Thyroid gland (tissue), 4 donors: Measurements from ENCODE around the gene CCR9.

ENCODE experiments used
- POLR2A ChIP-seq, 2 donors: fragments of 450-650 bp; IDR thresholded peaks; one replicate each; pipeline ENCODE4 v1.6.1; 2017; ENCODE audit warnings: antibody characterized with exemption in 2 of 2, mild to moderate bottlenecking in 2 of 2, moderate library complexity in 1 of 2
- TF ChIP-seq, protein P1 (sequence below), 6 experiments: fragments of 200-600 bp in 3 of 6; fragments of 450-650 bp in 3 of 6; sonication (generic) in 3 of 6; IDR thresholded peaks; one replicate each; pipeline ENCODE4 v1.5.1; 2016 to 2019; ENCODE audit warnings: antibody characterized with exemption in 6 of 6, mild to moderate bottlenecking in 2 of 6, inconsistent platforms in 1 of 6, moderate library complexity in 1 of 6

DNA sequence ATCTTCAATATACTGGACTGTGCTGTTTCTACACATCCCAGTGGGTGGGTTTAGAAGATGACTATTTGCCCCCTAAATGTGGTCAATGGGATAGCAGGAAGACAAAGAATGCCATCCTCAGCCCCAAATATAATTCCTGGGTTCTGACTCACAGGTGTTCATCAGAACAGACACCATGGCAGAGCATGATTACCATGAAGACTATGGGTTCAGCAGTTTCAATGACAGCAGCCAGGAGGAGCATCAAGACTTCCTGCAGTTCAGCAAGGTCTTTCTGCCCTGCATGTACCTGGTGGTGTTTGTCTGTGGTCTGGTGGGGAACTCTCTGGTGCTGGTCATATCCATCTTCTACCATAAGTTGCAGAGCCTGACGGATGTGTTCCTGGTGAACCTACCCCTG, 60.0 kb downstream of the CCR9 start:
- TF ChIP-seq, protein P1, sequence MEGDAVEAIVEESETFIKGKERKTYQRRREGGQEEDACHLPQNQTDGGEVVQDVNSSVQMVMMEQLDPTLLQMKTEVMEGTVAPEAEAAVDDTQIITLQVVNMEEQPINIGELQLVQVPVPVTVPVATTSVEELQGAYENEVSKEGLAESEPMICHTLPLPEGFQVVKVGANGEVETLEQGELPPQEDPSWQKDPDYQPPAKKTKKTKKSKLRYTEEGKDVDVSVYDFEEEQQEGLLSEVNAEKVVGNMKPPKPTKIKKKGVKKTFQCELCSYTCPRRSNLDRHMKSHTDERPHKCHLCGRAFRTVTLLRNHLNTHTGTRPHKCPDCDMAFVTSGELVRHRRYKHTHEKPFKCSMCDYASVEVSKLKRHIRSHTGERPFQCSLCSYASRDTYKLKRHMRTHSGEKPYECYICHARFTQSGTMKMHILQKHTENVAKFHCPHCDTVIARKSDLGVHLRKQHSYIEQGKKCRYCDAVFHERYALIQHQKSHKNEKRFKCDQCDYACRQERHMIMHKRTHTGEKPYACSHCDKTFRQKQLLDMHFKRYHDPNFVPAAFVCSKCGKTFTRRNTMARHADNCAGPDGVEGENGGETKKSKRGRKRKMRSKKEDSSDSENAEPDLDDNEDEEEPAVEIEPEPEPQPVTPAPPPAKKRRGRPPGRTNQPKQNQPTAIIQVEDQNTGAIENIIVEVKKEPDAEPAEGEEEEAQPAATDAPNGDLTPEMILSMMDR (IDR thresholded peaks at IDR 0.05) = no peak
- no peak for TF ChIP-seq POLR2A (IDR thresholded peaks at IDR 0.05)
